Esophagus squamous epithelium (tissue), 5 donors: ENCODE results near the gene LRIG2. TPM values are rescaled to one million over a fixed set of nuclear protein-coding genes. Genes with fewer than 3 reads are reported as not detected.
"Not testable (repeated sequence)": the region's sequence is repeated elsewhere in the genome, so short reads cannot be mapped to it uniquely, and the experiment has no call there.

Source experiments
- DNase-seq: peaks from one replicate; lab custom pipeline; 2025; lab: John Stamatoyannopoulos, UW
- H3K27ac ChIP-seq, 4 donors: fragments of 200-600 bp; sonication (generic); one replicate each; pipeline ENCODE4 v1.5.1; 2016 to 2019; ENCODE audit warnings: mild to moderate bottlenecking in 1 of 4
- H3K27me3 ChIP-seq, 4 donors: fragments of 200-600 bp; sonication (generic); 1 replicate in 3 of 4; 2 replicates in 1 of 4; pipeline versions ENCODE4 v1.5.1 to v1.6.0; 2017 to 2021; ENCODE audit warnings: antibody characterized with exemption in 1 of 4
- H3K36me3 ChIP-seq, 3 donors: fragments of 200-600 bp; sonication (generic); one replicate each; pipeline ENCODE4 v1.5.1; 2016 to 2019
- H3K4me1 ChIP-seq, 3 donors: fragments of 200-600 bp; sonication (generic); one replicate each; pipeline ENCODE4 v1.5.1; 2017 to 2019
- H3K4me3 ChIP-seq, 4 donors: fragments of 200-600 bp; sonication (generic); 1 replicate in 3 of 4; 2 replicates in 1 of 4; pipeline ENCODE4 v1.5.1; 2016 to 2019; ENCODE audit warnings: mild to moderate bottlenecking in 2 of 4, moderate library complexity in 1 of 4
- H3K9me3 ChIP-seq, 3 donors: fragments of 200-600 bp; sonication (generic); one replicate each; pipeline ENCODE4 v1.5.1; 2016 to 2019
- POLR2A ChIP-seq, 4 donors: fragments of 450-650 bp; IDR thresholded peaks; one replicate each; pipeline ENCODE4 v1.6.1; 2017; ENCODE audit warnings: antibody characterized with exemption in 4 of 4, mild to moderate bottlenecking in 4 of 4, moderate library complexity in 3 of 4
- WGBS, 2 donors: methylation state at CpG; one replicate each; pipeline ENCODE4 v1.1.5; 2018; 5-methylcytosine and 5-hydroxymethylcytosine counted together
- intact Hi-C: fragments of 100-400 bp; cut with DNase I; formaldehyde crosslinking; loops from one replicate; pipeline ENCODE4 v1.15.0; 2022
- total RNA-seq, 4 donors: library from RNA; depleted of rRNA; stranded (reverse); fragments of >200 nt; gene quantifications; one replicate each; pipeline ENCODE4 v1.1.0, GENCODE V29; 2016
- TF ChIP-seq, protein P1 (sequence below), 6 experiments: fragments of 450-650 bp in 4 of 6; fragments of 200-600 bp in 2 of 6; sonication (generic) in 2 of 6; IDR thresholded peaks; one replicate each; pipeline ENCODE4 v1.5.1; 2016 to 2019; ENCODE audit warnings: antibody characterized with exemption in 6 of 6, mild to moderate bottlenecking in 4 of 6, moderate library complexity in 4 of 6
- donor health status: DM: yes; HTN: yes; CAD: no.

Gene LRIG2
- total RNA-seq, 4 donors from 2014 or later = 8.9 to 18.3 (median 11.6) TPM

DNA sequence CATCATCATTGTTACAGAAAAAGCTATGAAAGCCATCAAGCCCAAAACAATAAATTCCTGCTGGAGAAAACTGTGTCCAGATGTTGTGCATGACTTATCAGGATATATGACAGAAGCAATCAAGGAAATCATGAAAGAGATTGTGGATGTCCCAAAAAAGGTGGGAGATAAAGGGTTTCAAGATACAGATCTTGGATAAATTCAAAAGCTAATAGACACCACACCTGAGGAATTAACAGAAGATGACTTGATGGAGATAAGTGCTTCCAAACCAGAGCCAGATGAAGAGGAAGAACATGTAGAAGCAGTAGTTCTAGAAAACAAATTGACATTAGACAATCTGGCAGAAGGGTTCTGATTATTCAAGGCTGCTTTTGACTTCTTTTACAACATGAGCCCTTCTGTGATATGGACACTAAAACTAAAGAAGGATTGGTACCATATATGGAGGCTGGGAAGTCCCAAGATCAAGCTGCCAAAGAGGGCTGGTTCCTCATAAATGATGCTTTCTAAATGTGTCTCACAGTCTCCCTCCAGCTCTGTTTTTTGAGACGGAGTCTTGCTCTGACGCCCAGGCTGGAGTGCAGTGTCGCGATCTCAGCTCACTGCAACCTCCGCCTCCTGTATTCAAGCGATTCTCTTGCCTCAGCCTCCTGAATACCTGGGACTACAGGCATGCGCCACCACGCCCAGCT is 32.1 kb upstream of the LRIG2 start:
- H3K4me1 ChIP-seq = peaks cover 5 to 14% (median 13%) of the 10 kb centered on the region in 3 donors
- no peaks in the 10 kb centered on the region for H3K27me3 ChIP-seq
- H3K4me3 ChIP-seq = no peak overlapping the region
- H3K27ac ChIP-seq = no peak overlapping the region
- H3K36me3 ChIP-seq = no peaks in the 10 kb centered on the region
- H3K9me3 ChIP-seq = no peaks in the 10 kb centered on the region
- 51 to 94% methylated on average over 8 of the region's 8 CpGs for WGBS, 2 donors
- intact Hi-C loops = loop anchor here (10.0 kb wide), 2 partner anchors 226 to 316 kb away; no protein-coding TSS in a partner anchor
- no peak for DNase-seq
- no peak for TF ChIP-seq POLR2A (IDR thresholded peaks at IDR 0.05)
- TF ChIP-seq, protein P1, sequence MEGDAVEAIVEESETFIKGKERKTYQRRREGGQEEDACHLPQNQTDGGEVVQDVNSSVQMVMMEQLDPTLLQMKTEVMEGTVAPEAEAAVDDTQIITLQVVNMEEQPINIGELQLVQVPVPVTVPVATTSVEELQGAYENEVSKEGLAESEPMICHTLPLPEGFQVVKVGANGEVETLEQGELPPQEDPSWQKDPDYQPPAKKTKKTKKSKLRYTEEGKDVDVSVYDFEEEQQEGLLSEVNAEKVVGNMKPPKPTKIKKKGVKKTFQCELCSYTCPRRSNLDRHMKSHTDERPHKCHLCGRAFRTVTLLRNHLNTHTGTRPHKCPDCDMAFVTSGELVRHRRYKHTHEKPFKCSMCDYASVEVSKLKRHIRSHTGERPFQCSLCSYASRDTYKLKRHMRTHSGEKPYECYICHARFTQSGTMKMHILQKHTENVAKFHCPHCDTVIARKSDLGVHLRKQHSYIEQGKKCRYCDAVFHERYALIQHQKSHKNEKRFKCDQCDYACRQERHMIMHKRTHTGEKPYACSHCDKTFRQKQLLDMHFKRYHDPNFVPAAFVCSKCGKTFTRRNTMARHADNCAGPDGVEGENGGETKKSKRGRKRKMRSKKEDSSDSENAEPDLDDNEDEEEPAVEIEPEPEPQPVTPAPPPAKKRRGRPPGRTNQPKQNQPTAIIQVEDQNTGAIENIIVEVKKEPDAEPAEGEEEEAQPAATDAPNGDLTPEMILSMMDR (IDR thresholded peaks at IDR 0.05) = no peak

DNA sequence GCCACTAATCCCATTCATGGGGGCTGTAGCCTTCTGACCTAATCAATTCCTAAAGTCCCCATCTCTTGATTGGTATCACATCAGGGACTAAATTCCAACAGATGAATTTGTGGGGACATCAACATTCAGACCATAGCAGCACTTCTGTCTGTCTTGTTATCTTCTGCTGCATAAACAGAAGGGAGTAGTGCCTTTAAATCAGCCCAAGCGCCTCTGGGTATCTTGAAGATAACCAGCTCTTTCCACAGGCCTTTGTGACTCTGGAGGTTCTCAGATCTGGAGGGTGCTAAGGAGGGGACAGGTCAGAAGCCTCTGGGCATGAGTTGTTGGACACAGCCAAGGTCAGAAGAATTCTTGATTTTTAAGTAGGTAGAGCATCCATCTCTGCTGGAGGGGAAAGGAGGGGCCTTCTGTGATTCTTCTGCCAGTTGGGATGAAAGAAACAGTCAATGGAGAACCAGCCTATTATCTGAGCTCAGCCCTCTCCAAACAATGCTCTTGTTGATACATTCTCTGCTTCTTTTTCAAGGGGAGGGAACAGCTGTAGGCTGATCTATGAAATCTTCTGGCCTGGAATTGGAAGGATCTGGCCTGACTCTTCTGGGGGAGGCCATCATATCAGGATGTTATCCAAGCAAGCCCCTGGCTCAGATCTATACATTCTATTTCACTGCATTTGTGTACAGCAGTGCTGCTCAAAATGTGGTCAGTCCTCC is 31.3 kb upstream of the LRIG2 start:
- Histone ChIP-seq H3K27ac (no peak overlapping the region), H3K27me3 (no peaks in the 10 kb centered on the region), H3K9me3 (no peaks in the 10 kb centered on the region), H3K36me3 (no peaks in the 10 kb centered on the region), H3K4me3 (no peak overlapping the region), H3K4me1 (peaks cover 5 to 14% (median 13%) of the 10 kb centered on the region in 3 donors)
- WGBS, 2 donors = 0 to 83% methylated on average over 1 of the region's 1 CpG
- DNase-seq = no peak
- intact Hi-C loops = loop anchor here (2.0 to 10.0 kb wide), 3 partner anchors 163 to 317 kb away; no protein-coding TSS in a partner anchor
- TF ChIP-seq, protein P1 (IDR thresholded peaks at IDR 0.05) = no peak
- no peak for TF ChIP-seq POLR2A (IDR thresholded peaks at IDR 0.05)

DNA sequence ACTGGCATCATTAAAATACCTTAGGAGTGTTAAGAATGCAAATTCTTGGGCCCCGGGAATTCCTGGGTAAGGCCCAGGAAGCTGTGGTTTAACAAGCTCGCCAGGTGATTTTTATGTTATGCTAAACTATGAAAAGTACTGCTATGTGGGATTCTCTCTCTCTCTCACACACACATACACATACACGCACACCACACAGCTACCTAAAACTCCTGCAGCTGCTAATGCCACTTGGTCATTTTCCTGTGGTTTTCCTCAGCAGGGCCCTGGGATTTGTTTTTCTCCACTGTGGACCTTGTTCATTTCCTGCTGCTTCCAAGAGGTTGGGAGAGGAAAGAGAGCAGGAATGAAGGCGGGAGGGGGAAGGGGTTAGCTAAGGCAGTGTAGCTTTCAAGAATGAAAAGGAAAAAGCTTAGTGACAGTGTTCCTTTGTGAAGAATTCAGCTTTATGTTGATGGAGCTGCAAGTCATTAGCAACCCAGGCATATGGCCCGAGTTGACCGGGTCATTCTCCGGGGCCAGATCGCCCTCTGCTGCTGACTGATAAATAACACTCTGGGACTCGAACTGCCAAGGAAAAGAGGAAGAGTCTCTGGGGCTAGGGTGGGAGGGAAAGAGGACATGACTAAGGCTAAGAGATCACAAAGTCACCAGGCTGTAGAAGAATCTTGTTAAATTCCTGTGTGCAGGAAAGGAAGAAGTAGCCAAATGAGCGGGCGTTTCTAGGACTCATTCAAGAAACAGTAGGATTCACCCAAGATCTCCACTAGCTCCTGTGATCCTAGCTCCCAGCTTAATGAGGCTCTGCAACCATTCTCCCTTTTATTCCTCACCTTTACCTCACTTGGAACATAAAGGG is 30.5 kb upstream of the LRIG2 start:
- TF ChIP-seq, protein P1 (IDR thresholded peaks at IDR 0.05) = peak in 5 of 6 experiments; percentile 57 to 71 (median 67)
- TF ChIP-seq POLR2A (IDR thresholded peaks at IDR 0.05) = no peak
- DNase-seq = no peak
- Histone ChIP-seq H3K36me3 (no peaks in the 10 kb centered on the region), H3K27ac (peak overlapping the region in 1 of 4 donors; percentile 4), H3K9me3 (no peaks in the 10 kb centered on the region), H3K4me3 (no peak overlapping the region), H3K4me1 (peaks cover 5 to 14% (median 13%) of the 10 kb centered on the region in 3 donors), H3K27me3 (no peaks in the 10 kb centered on the region)
- WGBS, 2 donors = 11 to 19% methylated on average over 10 to 11 of the region's 11 CpGs
- intact Hi-C loops = loop anchor here (2.0 to 10.0 kb wide), 3 partner anchors 164 to 318 kb away; no protein-coding TSS in a partner anchor

DNA sequence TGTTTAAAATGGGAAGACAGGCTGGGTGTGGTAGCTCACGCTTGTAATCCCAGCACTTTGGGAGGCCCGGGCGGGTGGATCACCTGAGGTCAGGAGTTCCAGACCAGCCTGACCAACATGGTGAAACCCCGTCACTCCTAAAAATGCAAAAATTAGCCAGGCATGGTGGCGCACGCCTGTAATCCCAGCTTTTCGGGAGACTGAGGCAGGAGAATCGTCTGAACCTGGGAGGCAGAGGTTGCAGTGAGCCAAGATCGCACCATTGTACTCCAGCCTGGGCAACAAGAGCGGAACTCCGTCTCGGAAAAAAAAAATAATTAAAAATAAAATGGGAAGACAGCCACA is 29.9 kb upstream of the LRIG2 start:
- DNase-seq, H3K27me3 ChIP-seq, H3K9me3 ChIP-seq, H3K36me3 ChIP-seq, H3K4me3 ChIP-seq: not testable (repeated sequence)
- 53 to 76% methylated on average over 9 to 11 of the region's 12 CpGs for WGBS, 2 donors
- Histone ChIP-seq H3K27ac (peak overlapping the region in 1 of 4 donors; percentile 4), H3K4me1 (peaks cover 5 to 14% (median 13%) of the 10 kb centered on the region in 3 donors)
- intact Hi-C loops = loop anchor here (2.0 to 10.0 kb wide), 3 partner anchors 164 to 318 kb away; no protein-coding TSS in a partner anchor

DNA sequence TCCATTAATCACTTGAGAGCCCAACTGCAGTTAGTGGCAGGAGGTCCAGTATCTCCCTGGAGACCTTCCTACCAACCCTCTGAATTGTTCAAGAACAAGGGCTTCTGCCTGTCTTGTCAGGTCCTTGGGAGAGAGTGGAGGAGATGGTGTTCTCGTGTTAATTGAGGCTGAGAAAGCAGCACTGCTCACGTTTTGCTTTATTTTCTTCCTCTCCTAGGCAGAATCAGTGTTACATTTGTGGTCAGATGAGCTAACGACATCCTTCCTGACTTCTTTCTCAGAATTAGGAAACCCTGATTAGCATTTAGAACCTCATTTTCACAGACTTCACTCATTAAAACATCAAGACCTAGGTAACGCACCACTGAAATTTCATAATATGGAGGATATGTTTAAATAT is 26.4 kb upstream of the LRIG2 start:
- no peak for DNase-seq
- WGBS, 2 donors = 57 to 68% methylated on average over 4 of the region's 4 CpGs

More for the DNA sequence above, 26.4 kb upstream of the LRIG2 start:
- Histone ChIP-seq H3K4me1 (peaks cover 5 to 14% (median 13%) of the 10 kb centered on the region in 3 donors), H3K36me3 (no peaks in the 10 kb centered on the region), H3K9me3 (no peaks in the 10 kb centered on the region), H3K27ac (no peak overlapping the region), H3K27me3 (no peaks in the 10 kb centered on the region), H3K4me3 (no peak overlapping the region)
- TF ChIP-seq POLR2A (IDR thresholded peaks at IDR 0.05) = no peak
- TF ChIP-seq, protein P1 (IDR thresholded peaks at IDR 0.05) = no peak
- intact Hi-C loops = loop anchor here (10.0 kb wide), 2 partner anchors 232 to 322 kb away; no protein-coding TSS in a partner anchor
